Measurements from ENCODE around the gene PROCA1. TPM values are rescaled to one million over a fixed set of nuclear protein-coding genes. Genes with fewer than 3 reads are reported as not detected.

PROCA1 gene
- total RNA-seq, 1 donor from 2014 or later: 12.5 TPM

- Mint-ChIP-seq H3K4me1 (peaks cover 27% of the 10 kb centered on the region), H3K27ac (no peak overlapping the region), H3K27me3 (ENCODE audit: insufficient read depth, low read depth) (peaks cover 2% of the 10 kb centered on the region), H3K36me3 (peaks cover 9% of the 10 kb centered on the region), H3K9me3 (no peaks in the 10 kb centered on the region), H3K4me3 (peak overlapping the region; percentile 70)
- Histone ChIP-seq H3K9me3 (ENCODE audit: low read depth) (no peaks in the 10 kb centered on the region), H3K4me2 (no peak overlapping the region), H3K4me3 (no peak overlapping the region), H3K27me3 (no peaks in the 10 kb centered on the region), H2AFZ (replicated peaks) (no peak overlapping the region), H3K27ac (no peak overlapping the region), H3K9ac (no peak overlapping the region), H3K4me1 (peaks cover 16% of the 10 kb centered on the region), H3K79me2 (ENCODE audit: low read depth) (peaks cover 56% of the 10 kb centered on the region), H4K20me1 (ENCODE audit: low read depth) (peaks cover 68% of the 10 kb centered on the region), H3F3A (ENCODE audit: low read depth) (peaks cover 85% of the 10 kb centered on the region), H3K36me3 (peaks cover 7% of the 10 kb centered on the region)
- DNase-seq (ENCODE audit: low spot score): no peak
- TF ChIP-seq EZH2phosphoT487 (IDR thresholded peaks at IDR 0.05) (no peak), EZH2 (IDR thresholded peaks at IDR 0.05) (no peak), CTCF (IDR thresholded peaks at IDR 0.05) (no peak)
These were observed 37.3 kb upstream of the PROCA1 start for GRCh38 chr17:28748852-28749515.

- Histone ChIP-seq H3K27me3 (no peaks in the 10 kb centered on the region), H3K27ac (no peak overlapping the region), H2AFZ (replicated peaks) (no peak overlapping the region), H3K9me3 (ENCODE audit: low read depth) (no peaks in the 10 kb centered on the region), H3K4me3 (no peak overlapping the region), H3F3A (ENCODE audit: low read depth) (peaks cover 90% of the 10 kb centered on the region), H3K4me2 (no peak overlapping the region), H3K36me3 (peaks cover 7% of the 10 kb centered on the region), H3K4me1 (peaks cover 16% of the 10 kb centered on the region), H3K9ac (no peak overlapping the region), H3K79me2 (ENCODE audit: low read depth) (peaks cover 57% of the 10 kb centered on the region), H4K20me1 (ENCODE audit: low read depth) (peaks cover 68% of the 10 kb centered on the region)
- Mint-ChIP-seq H3K4me3 (peak overlapping the region; percentile 62), H3K27ac (no peak overlapping the region), H3K36me3 (peaks cover 9% of the 10 kb centered on the region), H3K9me3 (no peaks in the 10 kb centered on the region), H3K4me1 (peaks cover 29% of the 10 kb centered on the region), H3K27me3 (ENCODE audit: insufficient read depth, low read depth) (peaks cover 2% of the 10 kb centered on the region)
- TF ChIP-seq CTCF (IDR thresholded peaks at IDR 0.05) (no peak), EZH2 (IDR thresholded peaks at IDR 0.05) (no peak), EZH2phosphoT487 (IDR thresholded peaks at IDR 0.05) (no peak)
- DNase-seq (ENCODE audit: low spot score): no peak
These were observed 36.4 kb upstream of the PROCA1 start for GRCh38 chr17:28747801-28748750.

- H3K9me3 ChIP-seq (ENCODE audit: low read depth): no peaks in the 10 kb centered on the region
- DNase-seq (ENCODE audit: low spot score): no peak
- TF ChIP-seq EZH2phosphoT487 (IDR thresholded peaks at IDR 0.05) (no peak), EZH2 (IDR thresholded peaks at IDR 0.05) (no peak), CTCF (IDR thresholded peaks at IDR 0.05) (no peak)
- peaks cover 88% of the 10 kb centered on the region for H3F3A ChIP-seq (ENCODE audit: low read depth)
- Mint-ChIP-seq H3K27ac (no peak overlapping the region), H3K27me3 (ENCODE audit: insufficient read depth, low read depth) (peaks cover 4% of the 10 kb centered on the region), H3K36me3 (peaks cover 4% of the 10 kb centered on the region), H3K9me3 (no peaks in the 10 kb centered on the region), H3K4me3 (no peak overlapping the region), H3K4me1 (peaks cover 31% of the 10 kb centered on the region)
- H3K27me3 ChIP-seq: no peaks in the 10 kb centered on the region
- H3K4me2 ChIP-seq: peak overlapping the region; percentile 88
- no peak overlapping the region for H3K9ac ChIP-seq
- H4K20me1 ChIP-seq (ENCODE audit: low read depth): peaks cover 68% of the 10 kb centered on the region
- peak overlapping the region; percentile 41 for H3K27ac ChIP-seq
- peaks cover 7% of the 10 kb centered on the region for H3K36me3 ChIP-seq
- H3K4me1 ChIP-seq: peaks cover 16% of the 10 kb centered on the region
- H2AFZ ChIP-seq (replicated peaks): no peak overlapping the region
- H3K79me2 ChIP-seq (ENCODE audit: low read depth): peaks cover 57% of the 10 kb centered on the region
- peak overlapping the region; percentile 78 for H3K4me3 ChIP-seq
These were observed 35.5 kb upstream of the PROCA1 start for GRCh38 chr17:28747051-28747691.
